ENCODE results near the gene NHERF2.
"Not testable (repeated sequence)": the region's sequence is repeated elsewhere in the genome, so short reads cannot be mapped to it uniquely, and the experiment has no call there.

NHERF2 gene

GRCh38 chr16:2004795-2005517, 21.7 kb upstream of the NHERF2 start:
- no peak for DNase-seq

GRCh38 chr16:2005646-2006045, 21.1 kb upstream of the NHERF2 start:
- DNase-seq, result peak in 9 of 56 donors; percentile 16 to 42 (median 25)

GRCh38 chr16:2006317-2006716, 20.4 kb upstream of the NHERF2 start:
- DNase-seq, result no peak

GRCh38 chr16:2007081-2007836, 19.4 kb upstream of the NHERF2 start:
- no peak for DNase-seq

- no peak for DNase-seq
These were observed 18.6 kb upstream of the NHERF2 start for GRCh38 chr16:2008009-2008526.

- DNase-seq, result no peak
These were observed 18.0 kb upstream of the NHERF2 start for GRCh38 chr16:2008631-2009163.

- no peak for DNase-seq
These were observed 17.5 kb upstream of the NHERF2 start for GRCh38 chr16:2009164-2009711.

- DNase-seq, result peak in 54 of 56 donors; percentile 16 to 88 (median 62)
These were observed 16.8 kb upstream of the NHERF2 start, which contains the start of gene ZNF598 for GRCh38 chr16:2009791-2010510. ZNF598 (minus strand) TSS chr16:2009821.

- not testable (repeated sequence) for DNase-seq
These were observed 15.0 kb upstream of the NHERF2 start for GRCh38 chr16:2011726-2012125.

- DNase-seq, result no peak
These were observed 13.2 kb upstream of the NHERF2 start for GRCh38 chr16:2013527-2013926.

GRCh38 chr16:2015117-2015946, 11.4 kb upstream of the NHERF2 start:
- DNase-seq, result no peak

GRCh38 chr16:2015947-2016208, 10.8 kb upstream of the NHERF2 start:
- no peak for DNase-seq

- no peak for DNase-seq
These were observed 10.2 kb upstream of the NHERF2 start for GRCh38 chr16:2016407-2016922.

- DNase-seq, result no peak
These were observed 7.2 kb upstream of the NHERF2 start, which contains the start of gene NPW for GRCh38 chr16:2019518-2019920. NPW (plus strand) TSS chr16:2019785.

- no peak for DNase-seq
These were observed 6.5 kb upstream of the NHERF2 start for GRCh38 chr16:2019921-2020831.

GRCh38 chr16:2022723-2023091, 4.0 kb upstream of the NHERF2 start:
- DNase-seq, result no peak

- peak; percentile 25 to 97 (median 82) for DNase-seq
These were observed 3.3 kb upstream of the NHERF2 start for GRCh38 chr16:2023092-2024031.

- no peak for DNase-seq
These were observed 2.7 kb upstream of the NHERF2 start for GRCh38 chr16:2024032-2024420.

All from amygdala (tissue), 56 donors.